ENCODE measurements around the gene UBAP1L.

UBAP1L gene

GRCh38 chr15:65060641-65061397 lies 54.2 kb downstream of the UBAP1L start:
- H3K4me3 ChIP-seq (ENCODE audit: low read length), result no peak overlapping the region
- DNase-seq (ENCODE audit: low read depth), result no peak
- TF ChIP-seq CTCF (IDR thresholded peaks at IDR 0.05; ENCODE audit: insufficient read depth, low read depth, low read length, missing control alignments), result no peak

GRCh38 chr15:65059931-65060596 lies 54.9 kb downstream of the UBAP1L start:
- no peak overlapping the region for H3K4me3 ChIP-seq (ENCODE audit: low read length)
- no peak for TF ChIP-seq CTCF (IDR thresholded peaks at IDR 0.05; ENCODE audit: insufficient read depth, low read depth, low read length, missing control alignments)
- DNase-seq (ENCODE audit: low read depth), result no peak

- no peak overlapping the region for H3K4me3 ChIP-seq (ENCODE audit: low read length)
- TF ChIP-seq CTCF (IDR thresholded peaks at IDR 0.05; ENCODE audit: insufficient read depth, low read depth, low read length, missing control alignments), result no peak
- no peak for DNase-seq (ENCODE audit: low read depth)
These were observed 55.6 kb downstream of the UBAP1L start for GRCh38 chr15:65059369-65059750.

- no peak overlapping the region for H3K4me3 ChIP-seq (ENCODE audit: low read length)
- DNase-seq (ENCODE audit: low read depth), result no peak
- TF ChIP-seq CTCF (IDR thresholded peaks at IDR 0.05; ENCODE audit: insufficient read depth, low read depth, low read length, missing control alignments), result no peak
These were observed 56.3 kb downstream of the UBAP1L start for GRCh38 chr15:65058394-65059368.

GRCh38 chr15:65057549-65057940 lies 57.5 kb downstream of the UBAP1L start:
- no peak overlapping the region for H3K4me3 ChIP-seq (ENCODE audit: low read length)
- no peak for TF ChIP-seq CTCF (IDR thresholded peaks at IDR 0.05; ENCODE audit: insufficient read depth, low read depth, low read length, missing control alignments)
- no peak for DNase-seq (ENCODE audit: low read depth)

- no peak for TF ChIP-seq CTCF (IDR thresholded peaks at IDR 0.05; ENCODE audit: insufficient read depth, low read depth, low read length, missing control alignments)
- DNase-seq (ENCODE audit: low read depth), result peak; percentile 13
- H3K4me3 ChIP-seq (ENCODE audit: low read length), result no peak overlapping the region
These were observed 58.0 kb downstream of the UBAP1L start for GRCh38 chr15:65056868-65057548.
